GM23338 (cell line): ENCODE results near the gene NTM. TPM values are rescaled to one million over a fixed set of nuclear protein-coding genes. Genes with fewer than 3 reads are reported as not detected.

ENCODE experiments used
- ATAC-seq: fragments of 200-7000 bp; cut with Tn5 transposase; 3 replicates; pipeline ENCODE4 v1.9.1; 2020
- DNase-seq: peaks from one replicate; pipeline ENCODE4 v3.0.0-alpha.2; 2015; ENCODE audit warnings: low spot score
- H2AFZ ChIP-seq: fragments of 200-600 bp; sonication (generic); 2 replicates; pipeline ENCODE4 v1.8.0; 2016; ENCODE audit warnings: antibody characterized with exemption, mild to moderate bottlenecking, moderate library complexity
- H3F3A ChIP-seq: fragments of 200-600 bp; sonication (generic); replicated peaks from 2 replicates; pipeline ENCODE4 v1.8.0; 2017; ENCODE audit warnings: antibody characterized with exemption, mixed run types, low read depth
- H3K27ac ChIP-seq: fragments of 200-600 bp; sonication (generic); 2 replicates; pipeline ENCODE4 v1.6.1; 2016; ENCODE audit warnings: low read depth
- H3K27me3 ChIP-seq: fragments of 200-600 bp; sonication (generic); 2 replicates; pipeline ENCODE4 v1.8.0; 2016; ENCODE audit warnings: mild to moderate bottlenecking, mixed run types, moderate library complexity; ENCODE audit not compliant: insufficient read depth
- H3K36me3 ChIP-seq: fragments of 200-600 bp; sonication (generic); 2 replicates; pipeline ENCODE4 v1.8.0; 2016; ENCODE audit warnings: mild to moderate bottlenecking; ENCODE audit not compliant: insufficient read depth
- H3K4me1 ChIP-seq: fragments of 200-600 bp; sonication (generic); 2 replicates; pipeline ENCODE4 v1.8.0; 2016; ENCODE audit warnings: mild to moderate bottlenecking, moderate library complexity; ENCODE audit not compliant: insufficient read depth
- H3K4me2 ChIP-seq: fragments of 200-600 bp; sonication (generic); 2 replicates; pipeline ENCODE4 v1.7.1; 2017; ENCODE audit warnings: mixed run types
- H3K4me3 ChIP-seq: fragments of 200-600 bp; sonication (generic); 2 replicates; pipeline ENCODE4 v1.6.1; 2016; ENCODE audit warnings: mixed run types
- H3K79me2 ChIP-seq: fragments of 200-600 bp; sonication (generic); replicated peaks from 2 replicates; pipeline ENCODE4 v1.8.0; 2017; ENCODE audit warnings: mild to moderate bottlenecking; ENCODE audit not compliant: insufficient read depth
- H3K9me2 ChIP-seq: fragments of 200-600 bp; sonication (generic); 2 replicates; pipeline ENCODE4 v1.8.0; 2017; ENCODE audit not compliant: insufficient read depth
- H4K20me1 ChIP-seq: fragments of 200-600 bp; sonication (generic); replicated peaks from 2 replicates; pipeline ENCODE4 v1.8.0; 2017; ENCODE audit warnings: mild to moderate bottlenecking; ENCODE audit not compliant: insufficient read depth
- H3K27ac Mint-ChIP-seq: 2 replicates; pipeline ENCODE4 v1.8.0; 2020; ENCODE audit warnings: inconsistent platforms, mild to moderate bottlenecking, moderate library complexity, mixed read lengths
- H3K27me3 Mint-ChIP-seq: 3 replicates; pipeline ENCODE4 v1.8.0; 2022; ENCODE audit warnings: low read depth, mild to moderate bottlenecking, moderate library complexity, mixed read lengths, inconsistent platforms; ENCODE audit not compliant: insufficient read depth, poor library complexity
- H3K36me3 Mint-ChIP-seq: 3 replicates; pipeline ENCODE4 v1.8.0; 2021; ENCODE audit warnings: low read depth, mild to moderate bottlenecking, inconsistent platforms, moderate library complexity, mixed read lengths
- H3K4me1 Mint-ChIP-seq: 3 replicates; pipeline ENCODE4 v1.8.0; 2020; ENCODE audit warnings: mild to moderate bottlenecking, inconsistent platforms, mixed read lengths
- H3K4me3 Mint-ChIP-seq: 3 replicates; pipeline ENCODE4 v1.8.0; 2021; ENCODE audit warnings: moderate library complexity, mild to moderate bottlenecking, inconsistent platforms, mixed read lengths
- H3K9me3 Mint-ChIP-seq: 3 replicates; pipeline ENCODE4 v1.8.0; 2020; ENCODE audit warnings: moderate library complexity, mild to moderate bottlenecking, inconsistent platforms, mixed read lengths
- CREB1 ChIP-seq: fragments of 250-450 bp; sonication (Bioruptor Pico); IDR thresholded peaks from 2 replicates; pipeline ENCODE4 v1.5.0; 2020; ENCODE audit warnings: low read depth, mild to moderate bottlenecking, moderate library complexity
- EZH2 ChIP-seq: fragments of 200-600 bp; sonication (generic); IDR thresholded peaks from one replicate; pipeline ENCODE4 v1.8.0; 2017; ENCODE audit warnings: antibody characterized with exemption, mild to moderate bottlenecking, low read depth; ENCODE audit not compliant: unreplicated experiment
- JUNB ChIP-seq: IDR thresholded peaks from one replicate; pipeline ENCODE4 v1.6.1; 2016; ENCODE audit warnings: antibody characterized with exemption; ENCODE audit not compliant: unreplicated experiment
- POLR2AphosphoS5 ChIP-seq: IDR thresholded peaks from 2 replicates; pipeline ENCODE4 v1.6.1; 2016; ENCODE audit warnings: antibody characterized with exemption, low read depth
- STAT1 ChIP-seq: IDR thresholded peaks from one replicate; pipeline ENCODE4 v1.6.1; 2016; ENCODE audit warnings: antibody characterized with exemption; ENCODE audit not compliant: unreplicated experiment
- ZNF114 ChIP-seq: fragments of 250-450 bp; sonication (Bioruptor Pico); IDR thresholded peaks from 2 replicates; pipeline ENCODE4 v1.5.0; 2020; ENCODE audit warnings: mild to moderate bottlenecking, moderate library complexity
- ZNF331 ChIP-seq: fragments of 250-450 bp; sonication (Bioruptor Pico); IDR thresholded peaks from 2 replicates; pipeline ENCODE4 v1.5.0; 2020; ENCODE audit warnings: low read depth, mild to moderate bottlenecking, moderate library complexity
- polyA plus RNA-seq: library from polyadenylated mRNA; unstranded; fragments of >200 nt; fragmentation: Nextera tagmentation; extraction: Ambion mirVana; gene quantifications from 2 replicates; pipeline ENCODE4 v1.2.1, GENCODE V29; 2016
- total RNA-seq: library from RNA; depleted of rRNA; stranded (reverse); fragments of >200 nt; shearing (Covaris generic); gene quantifications from 2 replicates; pipeline ENCODE4 v1.2.3, GENCODE V29; 2014
- TF ChIP-seq, protein P1 (sequence below): fragments of 250-450 bp; sonication (Bioruptor Pico); IDR thresholded peaks from 2 replicates; pipeline ENCODE4 v1.5.0; 2020; ENCODE audit warnings: mild to moderate bottlenecking, moderate library complexity
- TF ChIP-seq, protein P2 (sequence below): IDR thresholded peaks from 2 replicates; pipeline ENCODE4 v1.6.1; 2016; ENCODE audit warnings: antibody characterized with exemption

Gene NTM
- total and polyA plus RNA-seq, 2 experiments from 2014 or later = 10.6 to 14.6 TPM

DNA sequence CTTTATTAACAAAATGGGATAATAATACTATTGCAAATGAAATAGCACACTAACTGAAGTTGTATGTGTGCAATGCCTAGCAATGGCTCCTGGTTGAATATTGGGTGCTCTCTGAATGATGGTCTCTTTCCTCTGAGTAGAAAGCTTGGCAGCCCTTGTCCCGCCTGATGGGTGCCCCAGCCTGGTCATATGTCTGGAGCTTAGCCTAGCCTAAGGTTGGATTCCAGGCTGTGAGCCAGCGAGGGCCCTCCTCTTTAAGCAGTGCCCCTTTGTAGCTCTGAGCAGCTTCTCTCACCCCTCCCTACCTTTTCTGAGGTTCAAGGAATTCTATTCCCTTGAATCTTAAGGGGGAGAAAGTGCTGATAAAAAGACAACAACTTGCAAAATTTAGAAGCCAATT lies 499.9 kb downstream of the NTM start (continued):
- TF ChIP-seq ZNF114 (CRISPR knock-in tag) (no peak), CREB1 (CRISPR knock-in tag) (no peak), ZNF331 (no peak), JUNB (no peak), EZH2 (no peak), STAT1 (no peak)

DNA sequence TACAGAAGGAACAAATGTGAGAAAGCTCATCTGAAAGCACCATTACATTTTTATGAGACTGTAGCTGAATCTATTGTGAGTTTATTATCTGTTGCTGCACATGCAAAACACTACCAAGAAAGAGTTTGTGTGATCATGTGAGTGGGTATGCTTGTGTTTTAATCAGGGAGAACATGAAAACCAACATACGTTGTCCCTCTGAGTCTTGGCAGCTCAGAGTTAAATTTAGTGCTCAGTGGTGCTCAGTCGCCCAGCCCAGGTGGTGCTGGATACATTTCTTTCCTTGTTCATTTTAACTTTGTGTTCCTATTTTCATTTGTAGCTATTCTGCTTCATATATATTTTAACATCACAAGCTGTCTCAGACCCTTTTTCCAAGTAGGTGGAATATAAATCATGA lies 500.6 kb downstream of the NTM start:
- TF ChIP-seq CREB1 (CRISPR knock-in tag) (no peak), POLR2AphosphoS5 (no peak)
- Histone ChIP-seq H3K27me3 (no peaks in the 10 kb centered on the region), H3K4me1 (peaks cover 36% of the 10 kb centered on the region), H3K4me3 (no peak overlapping the region), H3F3A (peaks cover 7% of the 10 kb centered on the region; the same call in 1 of the 2 replicates), H3K36me3 (no peaks in the 10 kb centered on the region), H2AFZ (no peak overlapping the region), H3K79me2 (no peaks in the 10 kb centered on the region), H3K9me2 (no peaks in the 10 kb centered on the region), H4K20me1 (no peaks in the 10 kb centered on the region), H3K4me2 (no peak overlapping the region), H3K27ac (no peak overlapping the region)
- Mint-ChIP-seq H3K36me3 (no peaks in the 10 kb centered on the region), H3K4me3 (no peak overlapping the region), H3K4me1 (peaks cover 45% of the 10 kb centered on the region), H3K27me3 (peaks cover 10% of the 10 kb centered on the region), H3K9me3 (no peaks in the 10 kb centered on the region), H3K27ac (no peak overlapping the region)
- no peak for ATAC-seq
- no peak for DNase-seq

DNA sequence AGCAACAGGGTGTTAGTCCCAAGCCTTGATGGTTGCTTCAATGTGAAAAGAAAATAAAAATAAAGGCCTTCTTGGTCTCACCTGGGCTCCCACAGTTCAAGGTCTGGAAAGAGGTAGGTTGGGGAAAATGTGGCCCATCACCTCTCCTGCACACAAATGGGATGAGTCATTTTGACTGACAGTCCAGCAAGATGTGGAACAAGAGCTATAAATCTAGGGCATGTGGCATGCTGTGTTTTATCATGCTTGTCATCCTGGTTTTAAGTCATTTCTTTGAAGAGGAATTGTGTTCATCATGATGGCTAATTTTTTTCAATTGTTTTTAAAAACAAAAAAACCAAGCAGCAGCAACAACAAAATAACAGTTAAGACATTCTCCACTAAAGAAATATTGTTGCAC lies 503.7 kb downstream of the NTM start:
- Histone ChIP-seq H3K27ac (no peak overlapping the region), H3K36me3 (no peaks in the 10 kb centered on the region), H3F3A (no peaks in the 10 kb centered on the region), H3K79me2 (no peaks in the 10 kb centered on the region), H3K4me3 (no peak overlapping the region), H3K4me2 (no peak overlapping the region), H4K20me1 (no peaks in the 10 kb centered on the region), H3K27me3 (no peaks in the 10 kb centered on the region), H3K9me2 (no peaks in the 10 kb centered on the region), H3K4me1 (peaks cover 15% of the 10 kb centered on the region), H2AFZ (no peak overlapping the region)
- Mint-ChIP-seq H3K9me3 (no peaks in the 10 kb centered on the region), H3K36me3 (no peaks in the 10 kb centered on the region), H3K27me3 (peaks cover 2% of the 10 kb centered on the region), H3K27ac (no peak overlapping the region), H3K4me3 (no peak overlapping the region), H3K4me1 (peaks cover 19% of the 10 kb centered on the region)
- DNase-seq (no peak), ATAC-seq (no peak)
- TF ChIP-seq ZNF331 (no peak), JUNB (no peak), ZNF114 (CRISPR knock-in tag) (no peak), EZH2 (no peak), CREB1 (CRISPR knock-in tag) (no peak), STAT1 (no peak), POLR2AphosphoS5 (no peak)
- TF ChIP-seq, protein P1, sequence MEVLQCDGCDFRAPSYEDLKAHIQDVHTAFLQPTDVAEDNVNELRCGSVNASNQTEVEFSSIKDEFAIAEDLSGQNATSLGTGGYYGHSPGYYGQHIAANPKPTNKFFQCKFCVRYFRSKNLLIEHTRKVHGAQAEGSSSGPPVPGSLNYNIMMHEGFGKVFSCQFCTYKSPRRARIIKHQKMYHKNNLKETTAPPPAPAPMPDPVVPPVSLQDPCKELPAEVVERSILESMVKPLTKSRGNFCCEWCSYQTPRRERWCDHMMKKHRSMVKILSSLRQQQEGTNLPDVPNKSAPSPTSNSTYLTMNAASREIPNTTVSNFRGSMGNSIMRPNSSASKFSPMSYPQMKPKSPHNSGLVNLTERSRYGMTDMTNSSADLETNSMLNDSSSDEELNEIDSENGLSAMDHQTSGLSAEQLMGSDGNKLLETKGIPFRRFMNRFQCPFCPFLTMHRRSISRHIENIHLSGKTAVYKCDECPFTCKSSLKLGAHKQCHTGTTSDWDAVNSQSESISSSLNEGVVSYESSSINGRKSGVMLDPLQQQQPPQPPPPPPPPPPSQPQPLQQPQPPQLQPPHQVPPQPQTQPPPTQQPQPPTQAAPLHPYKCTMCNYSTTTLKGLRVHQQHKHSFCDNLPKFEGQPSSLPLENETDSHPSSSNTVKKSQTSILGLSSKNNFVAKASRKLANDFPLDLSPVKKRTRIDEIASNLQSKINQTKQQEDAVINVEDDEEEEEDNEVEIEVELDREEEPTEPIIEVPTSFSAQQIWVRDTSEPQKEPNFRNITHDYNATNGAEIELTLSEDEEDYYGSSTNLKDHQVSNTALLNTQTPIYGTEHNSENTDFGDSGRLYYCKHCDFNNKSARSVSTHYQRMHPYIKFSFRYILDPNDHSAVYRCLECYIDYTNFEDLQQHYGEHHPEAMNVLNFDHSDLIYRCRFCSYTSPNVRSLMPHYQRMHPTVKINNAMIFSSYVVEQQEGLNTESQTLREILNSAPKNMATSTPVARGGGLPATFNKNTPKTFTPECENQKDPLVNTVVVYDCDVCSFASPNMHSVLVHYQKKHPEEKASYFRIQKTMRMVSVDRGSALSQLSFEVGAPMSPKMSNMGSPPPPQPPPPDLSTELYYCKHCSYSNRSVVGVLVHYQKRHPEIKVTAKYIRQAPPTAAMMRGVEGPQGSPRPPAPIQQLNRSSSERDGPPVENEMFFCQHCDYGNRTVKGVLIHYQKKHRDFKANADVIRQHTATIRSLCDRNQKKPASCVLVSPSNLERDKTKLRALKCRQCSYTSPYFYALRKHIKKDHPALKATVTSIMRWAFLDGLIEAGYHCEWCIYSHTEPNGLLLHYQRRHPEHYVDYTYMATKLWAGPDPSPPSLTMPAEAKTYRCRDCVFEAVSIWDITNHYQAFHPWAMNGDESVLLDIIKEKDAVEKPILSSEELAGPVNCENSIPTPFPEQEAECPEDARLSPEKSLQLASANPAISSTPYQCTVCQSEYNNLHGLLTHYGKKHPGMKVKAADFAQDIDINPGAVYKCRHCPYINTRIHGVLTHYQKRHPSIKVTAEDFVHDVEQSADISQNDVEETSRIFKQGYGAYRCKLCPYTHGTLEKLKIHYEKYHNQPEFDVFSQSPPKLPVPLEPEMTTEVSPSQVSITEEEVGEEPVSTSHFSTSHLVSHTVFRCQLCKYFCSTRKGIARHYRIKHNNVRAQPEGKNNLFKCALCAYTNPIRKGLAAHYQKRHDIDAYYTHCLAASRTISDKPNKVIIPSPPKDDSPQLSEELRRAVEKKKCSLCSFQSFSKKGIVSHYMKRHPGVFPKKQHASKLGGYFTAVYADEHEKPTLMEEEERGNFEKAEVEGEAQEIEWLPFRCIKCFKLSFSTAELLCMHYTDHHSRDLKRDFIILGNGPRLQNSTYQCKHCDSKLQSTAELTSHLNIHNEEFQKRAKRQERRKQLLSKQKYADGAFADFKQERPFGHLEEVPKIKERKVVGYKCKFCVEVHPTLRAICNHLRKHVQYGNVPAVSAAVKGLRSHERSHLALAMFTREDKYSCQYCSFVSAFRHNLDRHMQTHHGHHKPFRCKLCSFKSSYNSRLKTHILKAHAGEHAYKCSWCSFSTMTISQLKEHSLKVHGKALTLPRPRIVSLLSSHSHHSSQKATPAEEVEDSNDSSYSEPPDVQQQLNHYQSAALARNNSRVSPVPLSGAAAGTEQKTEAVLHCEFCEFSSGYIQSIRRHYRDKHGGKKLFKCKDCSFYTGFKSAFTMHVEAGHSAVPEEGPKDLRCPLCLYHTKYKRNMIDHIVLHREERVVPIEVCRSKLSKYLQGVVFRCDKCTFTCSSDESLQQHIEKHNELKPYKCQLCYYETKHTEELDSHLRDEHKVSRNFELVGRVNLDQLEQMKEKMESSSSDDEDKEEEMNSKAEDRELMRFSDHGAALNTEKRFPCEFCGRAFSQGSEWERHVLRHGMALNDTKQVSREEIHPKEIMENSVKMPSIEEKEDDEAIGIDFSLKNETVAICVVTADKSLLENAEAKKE (CRISPR knock-in tag) = no peak
- TF ChIP-seq, protein P2, sequence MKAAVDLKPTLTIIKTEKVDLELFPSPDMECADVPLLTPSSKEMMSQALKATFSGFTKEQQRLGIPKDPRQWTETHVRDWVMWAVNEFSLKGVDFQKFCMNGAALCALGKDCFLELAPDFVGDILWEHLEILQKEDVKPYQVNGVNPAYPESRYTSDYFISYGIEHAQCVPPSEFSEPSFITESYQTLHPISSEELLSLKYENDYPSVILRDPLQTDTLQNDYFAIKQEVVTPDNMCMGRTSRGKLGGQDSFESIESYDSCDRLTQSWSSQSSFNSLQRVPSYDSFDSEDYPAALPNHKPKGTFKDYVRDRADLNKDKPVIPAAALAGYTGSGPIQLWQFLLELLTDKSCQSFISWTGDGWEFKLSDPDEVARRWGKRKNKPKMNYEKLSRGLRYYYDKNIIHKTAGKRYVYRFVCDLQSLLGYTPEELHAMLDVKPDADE = no peak
